GM18870 (cell line): Measurements from ENCODE around the gene DAD1.
A peak's percentile ranks its signal among the peaks of the same experiment; 100 is the strongest.
"Not testable (repeated sequence)": the region's sequence is repeated elsewhere in the genome, so short reads cannot be mapped to it uniquely, and the experiment has no call there.

Source experiments
- ATAC-seq: cut with Tn5 transposase; IDR thresholded peaks from one replicate; pipeline ENCODE4 v1.9.1; 2021; ENCODE audit warnings: moderate library complexity; ENCODE audit not compliant: unreplicated experiment

DAD1 gene

GRCh38 chr14:22599349-22599748 is 10.3 kb upstream of the DAD1 start:
- ATAC-seq: no peak

GRCh38 chr14:22598896-22599244 is 9.8 kb upstream of the DAD1 start:
- ATAC-seq: peak; percentile 60

DNA sequence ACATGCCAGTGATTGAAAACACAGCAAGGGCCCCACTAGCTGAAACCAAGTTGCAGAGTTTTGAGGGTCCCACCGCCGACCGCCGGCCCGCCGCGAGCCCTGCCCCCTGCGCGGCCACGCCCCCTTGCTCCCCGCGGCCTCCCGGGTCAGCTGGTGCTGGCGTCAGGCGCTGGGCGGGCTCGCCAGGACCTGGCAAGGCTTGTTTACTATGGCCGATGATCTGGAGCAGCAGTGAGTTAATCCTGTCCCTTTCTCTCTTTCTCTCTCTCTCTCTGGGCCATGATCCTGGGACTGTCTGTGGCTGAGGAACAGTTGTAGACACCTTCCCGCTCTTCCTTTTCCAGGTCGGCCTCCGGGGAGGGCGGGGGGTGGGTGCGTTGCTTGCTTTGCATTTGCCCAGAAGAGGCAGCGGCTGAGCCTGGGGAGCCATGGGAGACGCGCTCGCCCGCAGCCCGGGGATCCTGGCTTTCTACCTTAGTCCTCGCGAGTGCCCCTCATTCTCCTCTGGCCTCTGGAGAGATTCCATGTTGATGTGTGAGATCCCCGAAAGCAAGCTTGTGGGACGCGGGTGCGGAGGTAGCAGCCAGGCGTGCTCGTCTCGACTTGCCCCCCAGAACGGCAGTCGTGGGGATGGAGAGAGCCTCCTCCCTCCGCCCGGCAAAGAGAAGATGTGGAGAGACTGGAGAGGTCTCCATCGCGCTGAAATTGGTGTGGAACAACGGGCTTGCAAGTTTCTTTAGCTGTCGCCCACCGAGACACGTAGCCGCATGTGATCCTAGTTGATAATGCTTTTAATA is 9.3 kb upstream of the DAD1 start, which contains the start of gene ABHD4:
Gene ABHD4, plus strand, starts transcription at position 202 of the 797 bp plus-strand sequence. Its CDS starts 7 bp downstream, at position 209.
- peak; percentile 50 for ATAC-seq

GRCh38 chr14:22597771-22598098 is 8.7 kb upstream of the DAD1 start:
- ATAC-seq: peak; percentile 13

- ATAC-seq: no peak
These were observed 8.2 kb upstream of the DAD1 start for GRCh38 chr14:22597265-22597664.

DNA sequence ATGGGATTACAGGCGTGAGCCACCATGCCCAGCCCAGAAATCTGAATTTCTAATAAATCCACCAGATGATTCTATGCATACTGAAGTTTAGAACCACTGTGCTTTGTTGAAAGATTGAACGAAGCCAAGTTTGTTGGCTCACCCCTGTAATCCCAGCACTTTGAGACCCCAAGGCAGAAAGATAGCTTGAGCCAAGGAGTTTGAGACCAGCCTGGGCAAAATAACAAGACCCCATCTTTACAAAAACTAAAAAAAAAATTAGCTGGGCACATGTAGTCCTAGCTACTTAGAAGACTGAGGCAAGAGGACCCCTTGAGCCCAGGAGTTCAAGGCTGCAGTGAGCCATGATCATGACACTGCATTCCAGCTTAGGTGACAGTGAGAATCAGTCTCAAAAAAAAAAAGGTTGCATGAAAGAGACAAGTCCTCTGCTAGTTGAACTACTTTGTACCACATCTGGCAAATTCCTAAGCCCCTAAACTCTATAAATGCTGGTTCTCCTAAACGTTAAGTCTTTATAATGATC is 7.4 kb upstream of the DAD1 start:
- no peak for ATAC-seq

DNA sequence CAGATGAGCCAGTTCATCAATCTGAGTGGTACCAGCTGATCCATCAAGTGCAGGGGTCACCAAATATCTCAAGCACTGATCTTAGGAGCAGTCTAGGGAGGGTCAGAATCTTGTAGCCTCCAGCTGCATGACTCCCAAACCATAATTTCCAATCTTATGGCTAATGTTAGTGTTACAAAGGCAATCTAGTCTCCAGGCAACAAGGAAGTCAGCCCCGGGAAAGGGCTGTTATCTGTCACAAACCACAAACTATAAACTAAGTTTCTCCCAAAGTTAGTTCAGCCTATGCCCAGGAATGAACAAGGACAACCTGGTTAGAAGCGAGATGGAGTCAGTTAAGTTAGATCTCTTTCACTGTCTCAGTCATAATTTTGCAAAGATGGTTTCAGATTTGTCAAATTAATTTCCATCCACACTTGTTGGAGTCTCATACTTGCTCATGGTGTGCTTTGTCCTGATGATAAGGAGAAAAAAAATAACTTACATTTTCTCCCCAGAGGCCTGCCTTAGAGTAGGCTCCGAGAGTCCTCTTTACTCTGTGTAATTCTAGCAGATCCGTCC is 5.2 kb upstream of the DAD1 start:
- no peak for ATAC-seq

- ATAC-seq: no peak
These were observed 4.6 kb upstream of the DAD1 start for GRCh38 chr14:22593601-22594000.

GRCh38 chr14:22593189-22593588 is 4.2 kb upstream of the DAD1 start:
- no peak for ATAC-seq

- no peak for ATAC-seq
These were observed 413 bp downstream of the DAD1 start for GRCh38 chr14:22588526-22589095.

GRCh38 chr14:22587677-22588422 is 1.2 kb downstream of the DAD1 start:
- not testable (repeated sequence) for ATAC-seq

DNA sequence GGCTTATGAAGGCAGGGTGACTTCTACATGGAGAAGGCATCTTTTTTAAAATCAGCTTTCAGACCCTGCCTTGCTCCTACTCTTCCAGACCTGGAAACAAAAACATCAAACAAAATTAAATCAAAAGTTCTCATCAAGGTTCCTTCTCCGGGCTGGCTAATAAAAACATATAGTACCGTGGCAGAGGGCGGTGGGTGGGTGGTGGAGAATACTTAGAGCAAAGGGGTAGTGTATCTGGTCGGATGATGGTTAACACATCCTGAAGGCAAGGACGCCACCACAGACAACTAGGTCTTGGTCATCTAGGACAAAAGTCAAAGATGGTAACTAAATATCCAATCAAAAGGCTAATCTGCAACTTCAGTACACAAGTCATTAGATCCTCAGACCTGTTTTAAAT is 1.8 kb downstream of the DAD1 start:
- ATAC-seq: no peak

GRCh38 chr14:22583994-22584393 is 5.0 kb downstream of the DAD1 start:
- ATAC-seq: no peak

GRCh38 chr14:22580625-22581024 is 8.4 kb downstream of the DAD1 start:
- ATAC-seq: no peak

DNA sequence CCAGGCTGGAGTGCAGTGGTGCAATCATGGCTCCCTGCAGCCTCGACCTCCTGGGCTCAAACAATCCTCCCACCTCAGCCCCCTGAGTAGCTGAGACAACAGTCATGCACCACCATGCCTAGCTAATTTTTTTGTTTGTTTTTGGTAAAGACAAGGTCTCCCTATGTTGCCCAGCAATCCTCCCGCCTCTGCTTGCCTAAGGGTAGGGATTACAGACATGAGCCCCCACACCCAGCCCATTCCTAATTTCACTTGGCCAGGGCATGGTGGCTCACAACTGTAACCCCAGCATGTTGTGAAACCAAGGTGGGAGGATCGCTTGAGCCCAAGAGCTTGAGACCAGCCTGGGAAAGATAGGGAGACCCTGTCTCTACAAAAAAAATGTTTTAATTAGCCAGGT is 9.1 kb downstream of the DAD1 start:
- no peak for ATAC-seq

DNA sequence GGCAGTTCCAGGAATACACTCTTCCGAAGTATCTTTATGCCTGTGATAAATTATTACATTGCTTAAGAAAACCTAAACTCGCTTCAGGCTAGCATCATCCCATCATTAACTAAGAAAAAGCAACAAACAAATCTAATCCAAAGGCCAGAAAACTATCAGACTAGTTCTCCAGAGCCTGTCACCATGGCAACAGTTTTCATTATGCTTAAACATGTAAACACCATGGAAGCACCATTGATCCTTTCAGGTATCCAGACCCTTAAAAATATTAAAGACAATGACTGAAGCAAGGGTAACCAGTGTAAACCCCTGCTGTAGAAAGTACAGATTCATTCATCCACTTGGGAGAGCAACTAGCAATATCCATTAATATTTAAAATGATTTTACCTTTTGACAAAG is 9.8 kb downstream of the DAD1 start:
- no peak for ATAC-seq

- no peak for ATAC-seq
These were observed 11.6 kb downstream of the DAD1 start for GRCh38 chr14:22577334-22577908.

GRCh38 chr14:22573804-22574203 is 15.2 kb downstream of the DAD1 start:
- no peak for ATAC-seq

GRCh38 chr14:22572562-22573058 is 16.4 kb downstream of the DAD1 start:
- no peak for ATAC-seq

DNA sequence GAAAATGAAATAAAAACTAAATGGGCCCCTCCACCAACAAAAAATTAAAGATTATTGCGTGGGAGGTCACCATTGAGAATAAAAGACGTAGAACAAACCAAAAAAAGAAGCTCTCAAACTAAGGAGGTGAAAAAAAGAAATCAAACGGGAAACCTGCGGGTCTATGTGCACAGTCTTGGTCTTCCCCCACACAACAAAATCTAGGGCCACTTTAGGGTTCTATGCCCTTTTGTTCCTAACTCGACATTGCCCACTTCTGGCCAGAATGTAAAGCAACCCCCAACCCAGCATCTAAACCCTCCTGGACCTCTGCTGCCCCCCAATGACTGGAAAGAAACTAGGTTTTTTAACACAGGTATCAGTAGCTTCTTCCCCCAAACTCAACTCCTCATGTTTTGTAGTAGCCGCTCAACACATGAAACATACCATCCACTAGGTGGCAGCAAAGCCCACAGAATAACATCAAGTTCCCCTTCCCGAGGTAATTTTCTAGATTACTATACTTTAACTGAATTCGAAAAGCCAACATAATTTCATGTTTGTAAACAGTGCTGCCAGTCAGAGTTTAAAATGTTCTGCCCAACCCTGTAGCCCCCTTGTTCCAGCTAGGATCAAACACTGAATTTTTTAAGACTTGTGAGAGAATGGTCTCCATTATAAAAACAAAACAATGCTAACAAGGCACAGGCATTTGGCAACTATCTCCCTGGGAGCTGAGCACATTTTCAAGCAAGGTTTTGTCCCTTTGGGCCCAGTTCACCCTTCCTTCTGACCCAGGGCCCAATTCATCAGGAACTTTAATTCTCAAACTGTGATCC is 18.7 kb downstream of the DAD1 start:
- ATAC-seq: peak; percentile 72
